ENCODE measurements around the gene REELD1. TPM values are rescaled to one million over a fixed set of nuclear protein-coding genes. Genes with fewer than 3 reads are reported as not detected.

The REELD1 gene
- total and polyA plus RNA-seq, 2 donors (not counting 3 experiments of a cell fraction or from before 2014, with no cell fraction given): not detected

DNA sequence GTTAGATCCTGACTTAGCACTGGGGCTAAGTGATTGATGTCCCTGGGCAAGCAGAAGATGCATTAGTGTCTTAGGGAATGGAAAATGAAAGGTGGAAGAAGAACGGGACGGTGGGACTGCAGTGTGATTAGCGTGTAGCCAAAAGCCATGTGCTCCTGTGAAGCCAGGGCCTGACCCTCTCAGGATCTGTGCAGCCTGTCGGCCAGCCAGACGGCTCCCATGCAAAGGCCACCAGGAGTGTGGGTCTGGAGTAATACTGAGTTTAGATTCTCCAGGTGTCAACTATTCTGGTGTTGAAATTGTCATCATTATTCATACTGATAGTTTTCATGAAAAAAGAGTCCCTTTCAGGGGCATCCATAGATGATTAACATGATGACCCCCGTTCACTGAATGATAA is 32.0 kb downstream of the REELD1 start:
- FAIRE-seq: no peak
- H3K27me3 ChIP-seq (ENCODE audit: control insufficient read depth in 2 of 2, insufficient read depth in 2 of 2, low read length in 2 of 2): no peaks in the 10 kb centered on the region

DNA sequence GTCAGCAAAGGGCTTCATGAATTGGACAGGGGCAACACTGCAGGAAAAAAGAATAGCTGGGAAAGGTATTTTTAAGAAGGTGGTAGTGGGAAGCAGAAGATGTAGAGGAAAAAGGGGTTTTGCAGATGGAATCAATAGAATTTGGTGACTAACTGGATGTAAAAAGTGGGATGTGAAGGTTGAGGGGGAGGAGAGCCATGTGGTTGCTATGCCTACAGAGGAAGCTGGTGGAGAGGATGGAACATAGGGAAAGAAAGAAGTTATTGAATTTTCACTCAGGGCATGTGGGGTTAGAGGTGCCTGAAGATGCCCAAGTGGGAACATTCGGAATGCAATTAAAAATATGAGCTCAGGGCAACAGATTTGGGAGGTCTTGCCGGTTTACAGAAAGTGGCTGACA is 33.0 kb downstream of the REELD1 start:
- Histone ChIP-seq H2AFZ (ENCODE audit: low read depth, low read length) (no peak overlapping the region), H3K4me2 (ENCODE audit: insufficient read depth, low read length) (no peak overlapping the region), H3K27ac (ENCODE audit: insufficient read depth, low read depth, low read length) (no peak overlapping the region), H3K27me3 (ENCODE audit: control insufficient read depth in 2 of 2, insufficient read depth in 2 of 2, low read length in 2 of 2) (no peaks in the 10 kb centered on the region), H3K9me3 (replicated peaks; ENCODE audit: control insufficient read depth, insufficient read depth, low read length) (no peaks in the 10 kb centered on the region), H3K4me1 (ENCODE audit: control insufficient read depth, extremely low read depth, insufficient read depth, low read length) (peaks cover 15% of the 10 kb centered on the region), H3K4me3 (replicated peaks in 1 of 3; ENCODE audit: insufficient read depth in 1 of 3, low read depth in 1 of 3, low read length in 3 of 3) (no peak overlapping the region), H3K79me2 (ENCODE audit: control insufficient read depth, insufficient read depth, low read length) (no peaks in the 10 kb centered on the region), H3K9me1 (replicated peaks; ENCODE audit: control insufficient read depth, extremely low read depth, insufficient read depth, low read length) (no peaks in the 10 kb centered on the region), H3K9ac (replicated peaks; ENCODE audit: extremely low read depth, insufficient read depth, low read length) (no peak overlapping the region), H4K20me1 (replicated peaks; ENCODE audit: control insufficient read depth, extremely low read depth, insufficient read depth, low read length) (no peaks in the 10 kb centered on the region), H3K36me3 (ENCODE audit: control insufficient read depth in 2 of 2, extremely low read depth in 1 of 2, insufficient read depth in 2 of 2, low read length in 2 of 2) (no peaks in the 10 kb centered on the region)
- dilution Hi-C loops (cut with MboI; ENCODE audit: extremely low pct_ligation_motif_present, low sequenced_read_pairs) (no loop called here), intact Hi-C loops (cut with micrococcal nuclease) (loop anchor here (1.0 kb wide), 1 partner anchor 49 kb away; no protein-coding TSS in a partner anchor)
- BruUV-seq (replicated peaks): no TSS peak
- DNase-seq (ENCODE audit: low read depth, low spot score) (no peak), FAIRE-seq (no peak)
- TF ChIP-seq, protein P1, sequence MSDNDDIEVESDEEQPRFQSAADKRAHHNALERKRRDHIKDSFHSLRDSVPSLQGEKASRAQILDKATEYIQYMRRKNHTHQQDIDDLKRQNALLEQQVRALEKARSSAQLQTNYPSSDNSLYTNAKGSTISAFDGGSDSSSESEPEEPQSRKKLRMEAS (IDR thresholded peaks at IDR 0.05; ENCODE audit: insufficient read depth, insufficient read length): no peak
- TF ChIP-seq, protein P2, sequence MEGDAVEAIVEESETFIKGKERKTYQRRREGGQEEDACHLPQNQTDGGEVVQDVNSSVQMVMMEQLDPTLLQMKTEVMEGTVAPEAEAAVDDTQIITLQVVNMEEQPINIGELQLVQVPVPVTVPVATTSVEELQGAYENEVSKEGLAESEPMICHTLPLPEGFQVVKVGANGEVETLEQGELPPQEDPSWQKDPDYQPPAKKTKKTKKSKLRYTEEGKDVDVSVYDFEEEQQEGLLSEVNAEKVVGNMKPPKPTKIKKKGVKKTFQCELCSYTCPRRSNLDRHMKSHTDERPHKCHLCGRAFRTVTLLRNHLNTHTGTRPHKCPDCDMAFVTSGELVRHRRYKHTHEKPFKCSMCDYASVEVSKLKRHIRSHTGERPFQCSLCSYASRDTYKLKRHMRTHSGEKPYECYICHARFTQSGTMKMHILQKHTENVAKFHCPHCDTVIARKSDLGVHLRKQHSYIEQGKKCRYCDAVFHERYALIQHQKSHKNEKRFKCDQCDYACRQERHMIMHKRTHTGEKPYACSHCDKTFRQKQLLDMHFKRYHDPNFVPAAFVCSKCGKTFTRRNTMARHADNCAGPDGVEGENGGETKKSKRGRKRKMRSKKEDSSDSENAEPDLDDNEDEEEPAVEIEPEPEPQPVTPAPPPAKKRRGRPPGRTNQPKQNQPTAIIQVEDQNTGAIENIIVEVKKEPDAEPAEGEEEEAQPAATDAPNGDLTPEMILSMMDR (IDR thresholded peaks at IDR 0.05; ENCODE audit: extremely low read depth in 1 of 2, insufficient read depth in 1 of 2, low read depth in 1 of 2, low read length in 2 of 2): no peak
- TF ChIP-seq EZH2 (IDR thresholded peaks at IDR 0.05; ENCODE audit: borderline replicate concordance, low read depth, low read length, severe bottlenecking) (no peak), JUN (IDR thresholded peaks at IDR 0.05; ENCODE audit: borderline replicate concordance, insufficient read depth, insufficient read length, low read depth) (no peak), FOS (IDR thresholded peaks at IDR 0.05; ENCODE audit: borderline replicate concordance, insufficient read depth, low read length) (no peak), MYC (IDR thresholded peaks at IDR 0.05; ENCODE audit: low read depth, low read length) (no peak)
- ChIA-PET POLR2A (no interaction called here), CTCF (no interaction called here)

More for the DNA sequence above, 32.0 kb downstream of the REELD1 start:
- POLR2A ChIA-PET: no interaction called here
- intact Hi-C loops (cut with micrococcal nuclease) (no loop called here), dilution Hi-C loops (cut with MboI; ENCODE audit: extremely low pct_ligation_motif_present, low sequenced_read_pairs) (no loop called here)
- H4K20me1 ChIP-seq (replicated peaks; ENCODE audit: control insufficient read depth, extremely low read depth, insufficient read depth, low read length): no peaks in the 10 kb centered on the region
- H3K4me2 ChIP-seq (ENCODE audit: insufficient read depth, low read length): no peak overlapping the region
- no peaks in the 10 kb centered on the region for H3K9me3 ChIP-seq (replicated peaks; ENCODE audit: control insufficient read depth, insufficient read depth, low read length)
- H3K4me1 ChIP-seq (ENCODE audit: control insufficient read depth, extremely low read depth, insufficient read depth, low read length): peaks cover 22% of the 10 kb centered on the region
- no peaks in the 10 kb centered on the region for H3K9me1 ChIP-seq (replicated peaks; ENCODE audit: control insufficient read depth, extremely low read depth, insufficient read depth, low read length)
- no peak overlapping the region for H3K27ac ChIP-seq (ENCODE audit: insufficient read depth, low read depth, low read length)
- H3K4me3 ChIP-seq (replicated peaks in 1 of 3; ENCODE audit: insufficient read depth in 1 of 3, low read depth in 1 of 3, low read length in 3 of 3): no peak overlapping the region
- TF ChIP-seq EZH2 (IDR thresholded peaks at IDR 0.05; ENCODE audit: borderline replicate concordance, low read depth, low read length, severe bottlenecking): no peak
- TF ChIP-seq, protein P1 (IDR thresholded peaks at IDR 0.05; ENCODE audit: insufficient read depth, insufficient read length): no peak
- TF ChIP-seq POLR2AphosphoS5 (IDR thresholded peaks at IDR 0.05; ENCODE audit: insufficient read depth, low read depth, low read length): no peak
- no peaks in the 10 kb centered on the region for H3K79me2 ChIP-seq (ENCODE audit: control insufficient read depth, insufficient read depth, low read length)
- no peak overlapping the region for H2AFZ ChIP-seq (ENCODE audit: low read depth, low read length)
- H3K9ac ChIP-seq (replicated peaks; ENCODE audit: extremely low read depth, insufficient read depth, low read length): no peak overlapping the region
- DNase-seq (ENCODE audit: low read depth, low spot score): no peak
- BruUV-seq (replicated peaks): no TSS peak
- H3K36me3 ChIP-seq (ENCODE audit: control insufficient read depth in 2 of 2, extremely low read depth in 1 of 2, insufficient read depth in 2 of 2, low read length in 2 of 2): no peaks in the 10 kb centered on the region
- CTCF ChIA-PET: no interaction called here

All from endothelial cell of umbilical vein (primary cell).